Measurements from ENCODE around the gene KCNH4. TPM values are rescaled to one million over a fixed set of nuclear protein-coding genes. Genes with fewer than 3 reads are reported as not detected.
A peak's percentile ranks its signal among the peaks of the same experiment; 100 is the strongest.

Gene KCNH4
- total and polyA plus RNA-seq, 2 of the 13 experiments (the other 11 are each of a cell fraction or from before 2014, with no cell fraction given), result 0.01 to 0.09 TPM

GRCh38 chr17:42120770-42121769 lies 59.9 kb downstream of the KCNH4 start, which contains the start of gene KAT2A (continued):
- TF ChIP-seq RELA (CRISPR knock-in tag; IDR thresholded peaks at IDR 0.05) (peak; percentile 81; the same call in 1 of the 2 replicates), ATF7 (IDR thresholded peaks at IDR 0.05) (no peak), ATF7 (CRISPR knock-in tag; IDR thresholded peaks at IDR 0.05) (0 out of 2 replicates have a peak, but pooled peaks have one; percentile 26), ZNF674 (CRISPR knock-in tag; IDR thresholded peaks at IDR 0.05; ENCODE audit: low read depth) (0 out of 2 replicates have a peak, but pooled peaks have one; percentile 39), MEIS1 (CRISPR knock-in tag; IDR thresholded peaks at IDR 0.05; ENCODE audit: borderline replicate concordance) (peak; percentile 28; the same call in 1 of the 2 replicates), ARNT2 (CRISPR knock-in tag; IDR thresholded peaks at IDR 0.05; ENCODE audit: low read depth) (peak; percentile 50; the same call in 1 of the 2 replicates), REST (IDR thresholded peaks at IDR 0.05; ENCODE audit: borderline replicate concordance in 1 of 2, low read depth in 1 of 2, low read length in 2 of 2) (peak in 1 of 2 experiments; percentile 17; a peak in 1 of 4 replicates), TAF1 (CRISPR knock-in tag; IDR thresholded peaks at IDR 0.05) (peak; percentile 72), CBX1 (IDR thresholded peaks at IDR 0.05; ENCODE audit: low read depth) (peak; percentile 83), ZNF768 (CRISPR knock-in tag; IDR thresholded peaks at IDR 0.05) (no peak; the same call in 1 of the 2 replicates), ZNF224 (CRISPR knock-in tag; IDR thresholded peaks at IDR 0.05) (no peak), HIVEP1 (CRISPR knock-in tag; IDR thresholded peaks at IDR 0.05) (peak; percentile 44; the same call in 1 of the 2 replicates), MYNN (CRISPR knock-in tag; IDR thresholded peaks at IDR 0.05; ENCODE audit: low read depth) (peak; percentile 59; the same call in 1 of the 2 replicates), ISL2 (CRISPR knock-in tag; IDR thresholded peaks at IDR 0.05) (peak; percentile 48; the same call in 1 of the 2 replicates), ZNF142 (CRISPR knock-in tag; IDR thresholded peaks at IDR 0.05) (0 out of 2 replicates have a peak, but pooled peaks have one; percentile 32), GABPB1 (CRISPR knock-in tag; IDR thresholded peaks at IDR 0.05) (peak; percentile 88), ARNTL (CRISPR knock-in tag; IDR thresholded peaks at IDR 0.05) (0 out of 2 replicates have a peak, but pooled peaks have one; percentile 15)

Measured in HepG2 (cell line).